Hindlimb muscle (tissue), 1 donor: ENCODE measurements around the gene TMEM131. TPM values are rescaled to one million over a fixed set of nuclear protein-coding genes. Genes with fewer than 3 reads are reported as not detected.

Experiments used
- DNase-seq: peaks from one replicate; pipeline ENCODE4 v3.0.0-alpha.2; 2013
- polyA plus RNA-seq: library from polyadenylated mRNA; unstranded; fragments of 120-200 nt; gene quantifications from one replicate; pipeline ENCODE4 v1.2.1, GENCODE V29; 2013; ENCODE audit not compliant: insufficient read length

Gene TMEM131
- polyA plus RNA-seq, 1 donor: 53.2 TPM

GRCh38 chr2:97796465-97797126 lies 199.2 kb downstream of the TMEM131 start:
- no peak for DNase-seq

- no peak for DNase-seq
These were observed 203.3 kb downstream of the TMEM131 start for GRCh38 chr2:97792416-97792815.

- no peak for DNase-seq
These were observed 206.6 kb downstream of the TMEM131 start for GRCh38 chr2:97788986-97789644.

GRCh38 chr2:97785818-97786217 lies 209.9 kb downstream of the TMEM131 start:
- no peak for DNase-seq

- no peak for DNase-seq
These were observed 210.8 kb downstream of the TMEM131 start for GRCh38 chr2:97784953-97785352.

- DNase-seq: no peak
These were observed 213.8 kb downstream of the TMEM131 start for GRCh38 chr2:97781981-97782380.

GRCh38 chr2:97779141-97779540 lies 216.6 kb downstream of the TMEM131 start:
- no peak for DNase-seq

- no peak for DNase-seq
These were observed 220.7 kb downstream of the TMEM131 start for GRCh38 chr2:97775074-97775473.

- no peak for DNase-seq
These were observed 221.3 kb downstream of the TMEM131 start for GRCh38 chr2:97774425-97774824.

GRCh38 chr2:97770445-97770844 lies 225.3 kb downstream of the TMEM131 start:
- DNase-seq: no peak

GRCh38 chr2:97769711-97770110 lies 226.0 kb downstream of the TMEM131 start:
- no peak for DNase-seq

- DNase-seq: no peak
These were observed 226.4 kb downstream of the TMEM131 start for GRCh38 chr2:97769308-97769707.

GRCh38 chr2:97766567-97766966 lies 229.2 kb downstream of the TMEM131 start:
- no peak for DNase-seq

- DNase-seq: no peak
These were observed 229.8 kb downstream of the TMEM131 start for GRCh38 chr2:97765933-97766332.

GRCh38 chr2:97764559-97765263 lies 231.0 kb downstream of the TMEM131 start:
- no peak for DNase-seq

GRCh38 chr2:97763176-97763845 lies 232.4 kb downstream of the TMEM131 start:
- no peak for DNase-seq

- no peak for DNase-seq
These were observed 234.6 kb downstream of the TMEM131 start for GRCh38 chr2:97761192-97761591.

- DNase-seq: no peak
These were observed 235.2 kb downstream of the TMEM131 start for GRCh38 chr2:97760480-97761049.

- DNase-seq: no peak
These were observed 235.9 kb downstream of the TMEM131 start for GRCh38 chr2:97759727-97760407.

- no peak for DNase-seq
These were observed 237.5 kb downstream of the TMEM131 start for GRCh38 chr2:97758131-97758705.

- DNase-seq: no peak
These were observed 238.7 kb downstream of the TMEM131 start for GRCh38 chr2:97757062-97757461.

- no peak for DNase-seq
These were observed 240.3 kb downstream of the TMEM131 start for GRCh38 chr2:97755491-97755890.
